Neural crest cell (in vitro differentiated cells): ENCODE results near the gene TRA2B. TPM values are rescaled to one million over a fixed set of nuclear protein-coding genes. Genes with fewer than 3 reads are reported as not detected.

ENCODE experiments used
- DNase-seq: peaks from one replicate; pipeline ENCODE4 v3.0.0; 2021; ENCODE audit warnings: low read depth, mixed read lengths, low spot score
- H3K27ac Mint-ChIP-seq: one replicate; pipeline ENCODE4 v1.8.0; 2021; ENCODE audit warnings: mild to moderate bottlenecking, mixed read lengths; ENCODE audit not compliant: unreplicated experiment
- H3K27me3 Mint-ChIP-seq: 2 replicates; pipeline ENCODE4 v1.8.0; 2021; ENCODE audit warnings: low read depth, mild to moderate bottlenecking, mixed read lengths
- H3K36me3 Mint-ChIP-seq: 2 replicates; pipeline ENCODE4 v1.8.0; 2021; ENCODE audit warnings: low read depth, mild to moderate bottlenecking, mixed read lengths
- H3K4me1 Mint-ChIP-seq: 2 replicates; pipeline ENCODE4 v1.8.0; 2021; ENCODE audit warnings: mixed read lengths
- H3K4me3 Mint-ChIP-seq: one replicate; pipeline ENCODE4 v1.8.0; 2021; ENCODE audit warnings: mild to moderate bottlenecking, mixed read lengths
- H3K9me3 Mint-ChIP-seq: 2 replicates; pipeline ENCODE4 v1.8.0; 2021; ENCODE audit warnings: mixed read lengths
- CTCF ChIP-seq: fragments of 200-600 bp; sonication (generic); conservative IDR thresholded peaks from 2 replicates; pipeline ENCODE4 v1.5.0; 2021; ENCODE audit warnings: antibody characterized with exemption, mild to moderate bottlenecking
- total RNA-seq: library from RNA; stranded (reverse); gene quantifications from 2 replicates; pipeline ENCODE4 v1.2.1, GENCODE V29; 2021

The TRA2B gene
- total RNA-seq, 1 donor from 2014 or later: 314 TPM

GRCh38 chr3:185942907-185943759 is 5.3 kb upstream of the TRA2B start:
- TF ChIP-seq CTCF: peak; percentile 96
- H3K4me3 Mint-ChIP-seq: peak overlapping the region; percentile 50
- no peak overlapping the region for H3K27ac Mint-ChIP-seq
- peaks cover 12% of the 10 kb centered on the region for H3K4me1 Mint-ChIP-seq
- peaks cover 2% of the 10 kb centered on the region for H3K9me3 Mint-ChIP-seq
- H3K36me3 Mint-ChIP-seq: peaks cover 7% of the 10 kb centered on the region
- DNase-seq: peak; percentile 81
- peaks cover 17% of the 10 kb centered on the region for H3K27me3 Mint-ChIP-seq

- no peak overlapping the region for H3K4me3 Mint-ChIP-seq
- no peak for DNase-seq
- TF ChIP-seq CTCF: no peak
- peaks cover 3% of the 10 kb centered on the region for H3K9me3 Mint-ChIP-seq
- H3K4me1 Mint-ChIP-seq: peaks cover 17% of the 10 kb centered on the region
- H3K36me3 Mint-ChIP-seq: peaks cover 14% of the 10 kb centered on the region
- peaks cover 22% of the 10 kb centered on the region for H3K27me3 Mint-ChIP-seq
- no peak overlapping the region for H3K27ac Mint-ChIP-seq
Observed at GRCh38 chr3:185942396-185942795, 4.6 kb upstream of the TRA2B start.

- Mint-ChIP-seq H3K4me1 (peaks cover 17% of the 10 kb centered on the region), H3K36me3 (peaks cover 24% of the 10 kb centered on the region), H3K4me3 (peak overlapping the region; percentile 22), H3K9me3 (peaks cover 3% of the 10 kb centered on the region), H3K27me3 (peaks cover 20% of the 10 kb centered on the region), H3K27ac (no peak overlapping the region)
- no peak for DNase-seq
- TF ChIP-seq CTCF: no peak
Observed at GRCh38 chr3:185940951-185941350, 3.1 kb upstream of the TRA2B start.

GRCh38 chr3:185939721-185940120 is 1.9 kb upstream of the TRA2B start:
- peak overlapping the region; percentile 68 for H3K4me3 Mint-ChIP-seq
- H3K9me3 Mint-ChIP-seq: peaks cover 3% of the 10 kb centered on the region
- H3K27me3 Mint-ChIP-seq: peaks cover 24% of the 10 kb centered on the region
- H3K4me1 Mint-ChIP-seq: peaks cover 29% of the 10 kb centered on the region
- peaks cover 33% of the 10 kb centered on the region for H3K36me3 Mint-ChIP-seq
- H3K27ac Mint-ChIP-seq: no peak overlapping the region
- no peak for DNase-seq
- no peak for TF ChIP-seq CTCF

GRCh38 chr3:185936814-185937688 is 763 bp downstream of the TRA2B start:
- TF ChIP-seq CTCF: no peak
- peak; percentile 84 for DNase-seq
- peaks cover 3% of the 10 kb centered on the region for H3K9me3 Mint-ChIP-seq
- peak overlapping the region; percentile 100 for H3K27ac Mint-ChIP-seq
- H3K4me3 Mint-ChIP-seq: peak overlapping the region; percentile 99
- peaks cover 31% of the 10 kb centered on the region for H3K27me3 Mint-ChIP-seq
- H3K36me3 Mint-ChIP-seq: peaks cover 36% of the 10 kb centered on the region
- peaks cover 46% of the 10 kb centered on the region for H3K4me1 Mint-ChIP-seq
